A549 treated with RU486 at 1 μM for 4 hours (cell line): Measurements from ENCODE around the gene LRRC8B. TPM values are rescaled to one million over a fixed set of nuclear protein-coding genes. Genes with fewer than 3 reads are reported as not detected.

Experiments
- total RNA-seq: library from RNA; stranded (reverse); fragments of 200-300 nt; extraction: Qiagen RNA extraction; gene quantifications from 5 replicates; pipeline ENCODE4 v1.2.3, GENCODE V29; 2022; ENCODE audit warnings: low read depth

LRRC8B gene
- 2.9 to 6.3 TPM (median 5.6 TPM) in 5 replicates for total RNA-seq

GRCh38 chr1:89524369-89525168, at the start of gene LRRC8B:
Gene LRRC8B (plus strand): TSS chr1:89524829. CDS start chr1:89582651, 57,822 bp downstream.

DNA sequence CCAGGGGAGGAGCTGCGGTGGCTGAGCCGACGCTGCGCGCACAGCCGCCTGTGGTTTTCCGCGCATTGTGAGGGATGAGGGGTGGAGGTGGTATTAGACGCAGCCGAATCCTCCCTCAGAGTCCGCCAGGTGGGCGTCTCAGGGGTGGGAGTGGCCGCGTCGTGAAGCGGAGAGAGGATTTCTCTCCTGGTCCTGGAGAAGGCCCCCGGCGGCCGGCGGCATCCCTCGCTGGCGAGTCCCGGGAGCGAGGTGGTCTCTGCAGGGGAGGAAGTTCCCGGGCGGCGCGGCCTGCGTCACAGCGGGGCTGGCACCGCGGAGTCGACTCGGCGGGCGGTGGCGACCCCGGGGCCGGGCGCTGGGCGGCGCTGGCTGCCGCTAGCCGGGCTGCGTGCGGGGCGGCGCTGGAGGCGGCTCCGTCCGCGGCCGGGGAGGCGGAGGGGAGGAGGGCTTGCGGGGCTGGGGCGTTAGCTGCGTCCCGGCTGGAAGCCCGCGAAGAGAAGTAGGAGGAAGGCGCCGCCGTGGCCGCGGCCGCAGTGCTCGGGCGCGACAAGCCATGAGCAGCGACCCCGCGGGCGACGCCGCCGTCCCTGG, 108.1 kb downstream of the LRRC8B start, which contains the start of gene LRRC8C:
TSS of gene LRRC8C (plus strand) at position 464 of the 591 bp plus-strand sequence. CDS start 53,354 bp downstream, outside the sequence.

Other genes with a start within 250 kb of the LRRC8B start
- gene GBP6, start 160.8 kb upstream of the LRRC8B start, total RNA-seq = not detected in 5 replicates
- gene LRRC8C, start 108.3 kb downstream of the LRRC8B start, total RNA-seq = 9.0 to 17.2 TPM (median 16.4 TPM) in 5 replicates